ENCODE measurements around the gene RALB. TPM values are rescaled to one million over a fixed set of nuclear protein-coding genes. Genes with fewer than 3 reads are reported as not detected.

The RALB gene
- total RNA-seq, 6 donors from 2014 or later, result 23.0 to 85.8 (median 46.5) TPM

GRCh38 chr2:120275617-120276400, 23.2 kb downstream of the RALB start:
- 95 to 97% methylated on average over 8 of the region's 8 CpGs for WGBS, 2 donors
- TF ChIP-seq CTCF (IDR thresholded peaks at IDR 0.05) (no peak), EP300 (IDR thresholded peaks at IDR 0.05) (no peak), POLR2A (IDR thresholded peaks at IDR 0.05) (no peak), POLR2AphosphoS5 (IDR thresholded peaks at IDR 0.05) (no peak)

GRCh38 chr2:120277505-120278205, 25.0 kb downstream of the RALB start:
- DNase-seq (no peak), ATAC-seq (ENCODE audit: low FRiP score in 2 of 2) (peak in 1 of 2 donors; percentile 25)
- H3K27me3 ChIP-seq, result no peaks in the 10 kb centered on the region
- WGBS, 2 donors, result 88 to 93% methylated on average over 19 of the region's 19 CpGs
- TF ChIP-seq POLR2A (IDR thresholded peaks at IDR 0.05) (no peak), EP300 (IDR thresholded peaks at IDR 0.05) (no peak), POLR2AphosphoS5 (IDR thresholded peaks at IDR 0.05) (no peak), CTCF (IDR thresholded peaks at IDR 0.05) (no peak)
- no peaks in the 10 kb centered on the region for H3K9me3 ChIP-seq
- H3K4me3 ChIP-seq, result no peak overlapping the region
- H3K36me3 ChIP-seq, result peaks cover 3 to 36% (median 20%) of the 10 kb centered on the region in 4 donors
- peaks cover 0 to 12% (median 0%) of the 10 kb centered on the region in 4 donors for H3K4me1 ChIP-seq
- no peak overlapping the region for H3K27ac ChIP-seq

More at GRCh38 chr2:120275617-120276400, 23.2 kb downstream of the RALB start:
- Histone ChIP-seq H3K9me3 (no peaks in the 10 kb centered on the region), H3K27ac (no peak overlapping the region), H3K4me3 (no peak overlapping the region), H3K36me3 (peaks cover 3 to 25% (median 18%) of the 10 kb centered on the region in 4 donors), H3K4me1 (peaks cover 0 to 14% (median 0%) of the 10 kb centered on the region in 4 donors), H3K27me3 (no peaks in the 10 kb centered on the region)
- no peak for DNase-seq
- no peak for ATAC-seq (ENCODE audit: low FRiP score in 2 of 2)

- H3K4me3 ChIP-seq, result no peak overlapping the region
- no peaks in the 10 kb centered on the region for H3K27me3 ChIP-seq
- no peaks in the 10 kb centered on the region for H3K9me3 ChIP-seq
- DNase-seq (no peak), ATAC-seq (ENCODE audit: low FRiP score in 2 of 2) (no peak)
- no peak overlapping the region for H3K27ac ChIP-seq
- peaks cover 0 to 3% (median 0%) of the 10 kb centered on the region in 4 donors for H3K4me1 ChIP-seq
- WGBS, 2 donors, result 84 to 90% methylated on average over 10 of the region's 10 CpGs
- TF ChIP-seq EP300 (IDR thresholded peaks at IDR 0.05) (no peak), POLR2A (IDR thresholded peaks at IDR 0.05) (no peak), CTCF (IDR thresholded peaks at IDR 0.05) (no peak), POLR2AphosphoS5 (IDR thresholded peaks at IDR 0.05) (no peak)
- peaks cover 3 to 36% (median 20%) of the 10 kb centered on the region in 4 donors for H3K36me3 ChIP-seq
Observed at GRCh38 chr2:120278901-120279300, 26.2 kb downstream of the RALB start.

- Histone ChIP-seq H3K4me1 (peaks cover 0 to 2% (median 0%) of the 10 kb centered on the region in 4 donors), H3K9me3 (no peaks in the 10 kb centered on the region), H3K36me3 (peaks cover 3 to 36% (median 20%) of the 10 kb centered on the region in 4 donors), H3K4me3 (no peak overlapping the region), H3K27me3 (no peaks in the 10 kb centered on the region), H3K27ac (no peak overlapping the region)
- TF ChIP-seq POLR2A (IDR thresholded peaks at IDR 0.05), result no peak
- no peak for TF ChIP-seq POLR2AphosphoS5 (IDR thresholded peaks at IDR 0.05)
- TF ChIP-seq EP300 (IDR thresholded peaks at IDR 0.05), result no peak
- no peak for TF ChIP-seq CTCF (IDR thresholded peaks at IDR 0.05)
- DNase-seq (no peak), ATAC-seq (ENCODE audit: low FRiP score in 2 of 2) (peak; percentile 44 to 48)
- WGBS, 2 donors, result 91 to 95% methylated on average over 14 of the region's 14 CpGs
Observed at GRCh38 chr2:120279708-120280107, 27.1 kb downstream of the RALB start.

All from upper lobe of left lung (tissue), 6 donors.